ENCODE data around the gene SCRN2.

GRCh38 chr17:47888293-47888692 is 47.2 kb upstream of the SCRN2 start:
- TF ChIP-seq CTCF (IDR thresholded peaks at IDR 0.05) (no peak), ZFX (IDR thresholded peaks at IDR 0.05; ENCODE audit: borderline replicate concordance) (no peak)

Measured in 22Rv1 (cell line).